MM.1S (cell line): ENCODE measurements around the gene LAMC3.

Experiments
- DNase-seq: peaks from one replicate; pipeline ENCODE4 v3.0.0-alpha.2; 2015
- H2AFZ ChIP-seq: fragments of 300-600 bp; sonication (generic); 2 replicates; pipeline ENCODE4 v1.6.0; 2016; ENCODE audit warnings: antibody characterized with exemption, low read length
- H3F3A ChIP-seq: fragments of 300-600 bp; sonication (generic); 2 replicates; pipeline ENCODE4 v1.6.1; 2016; ENCODE audit warnings: mild to moderate bottlenecking, antibody characterized with exemption, low read length, moderate library complexity, mixed read lengths; ENCODE audit not compliant: insufficient read depth
- H3K27ac ChIP-seq: fragments of 300-600 bp; sonication (generic); 2 replicates; pipeline ENCODE4 v1.5.1; 2016; ENCODE audit warnings: mild to moderate bottlenecking, low read length
- H3K27me3 ChIP-seq: fragments of 300-600 bp; sonication (generic); replicated peaks from 2 replicates; pipeline ENCODE4 v1.6.0; 2016; ENCODE audit warnings: low read length; ENCODE audit not compliant: insufficient read depth
- H3K36me3 ChIP-seq: fragments of 300-600 bp; sonication (generic); replicated peaks from 2 replicates; pipeline ENCODE4 v1.6.1; 2016; ENCODE audit warnings: mild to moderate bottlenecking, low read length, mixed read lengths; ENCODE audit not compliant: insufficient read depth
- H3K4me1 ChIP-seq: fragments of 300-600 bp; sonication (generic); 2 replicates; pipeline ENCODE4 v1.6.1; 2016; ENCODE audit warnings: low read length, mixed read lengths
- H3K4me2 ChIP-seq: fragments of 300-600 bp; sonication (generic); 2 replicates; pipeline ENCODE4 v1.6.0; 2016; ENCODE audit warnings: low read depth, low read length
- H3K4me3 ChIP-seq: fragments of 300-600 bp; sonication (generic); 2 replicates; pipeline ENCODE4 v1.5.1; 2016; ENCODE audit warnings: low read length, mixed read lengths
- H3K79me2 ChIP-seq: fragments of 300-600 bp; sonication (generic); 2 replicates; pipeline ENCODE4 v1.6.1; 2016; ENCODE audit warnings: mixed run types, low read length, mixed read lengths
- H3K9ac ChIP-seq: fragments of 300-600 bp; sonication (generic); 2 replicates; pipeline ENCODE4 v1.6.1; 2016; ENCODE audit warnings: low read length, mixed read lengths
- H3K9me2 ChIP-seq: fragments of 300-600 bp; sonication (generic); replicated peaks from 2 replicates; pipeline ENCODE4 v1.6.1; 2016; ENCODE audit warnings: mild to moderate bottlenecking, low read length, mixed read lengths; ENCODE audit not compliant: insufficient read depth
- H3K9me3 ChIP-seq: fragments of 300-600 bp; sonication (generic); replicated peaks from 2 replicates; pipeline ENCODE4 v1.6.1; 2016; ENCODE audit warnings: mild to moderate bottlenecking, low read length, mixed read lengths; ENCODE audit not compliant: insufficient read depth
- H4K20me1 ChIP-seq: fragments of 300-600 bp; sonication (generic); 2 replicates; pipeline ENCODE4 v1.6.1; 2016; ENCODE audit warnings: mild to moderate bottlenecking, low read length, moderate library complexity, mixed read lengths; ENCODE audit not compliant: insufficient read depth
- CTCF ChIP-seq: fragments of 300-600 bp; sonication (generic); IDR thresholded peaks from 2 replicates; pipeline ENCODE4 v1.5.1; 2016; ENCODE audit warnings: antibody characterized with exemption, low read length, mixed read lengths
- EZH2 ChIP-seq: fragments of 300-600 bp; sonication (generic); optimal IDR thresholded peaks from 2 replicates; pipeline ENCODE3; 2017; ENCODE audit warnings: low read depth, mild to moderate bottlenecking, antibody characterized with exemption, low read length, mixed read lengths
- EZH2phosphoT487 ChIP-seq: fragments of 300-600 bp; sonication (generic); IDR thresholded peaks from 2 replicates; pipeline ENCODE4 v1.6.1; 2018; ENCODE audit warnings: antibody characterized with exemption, low read length

Gene LAMC3

DNA sequence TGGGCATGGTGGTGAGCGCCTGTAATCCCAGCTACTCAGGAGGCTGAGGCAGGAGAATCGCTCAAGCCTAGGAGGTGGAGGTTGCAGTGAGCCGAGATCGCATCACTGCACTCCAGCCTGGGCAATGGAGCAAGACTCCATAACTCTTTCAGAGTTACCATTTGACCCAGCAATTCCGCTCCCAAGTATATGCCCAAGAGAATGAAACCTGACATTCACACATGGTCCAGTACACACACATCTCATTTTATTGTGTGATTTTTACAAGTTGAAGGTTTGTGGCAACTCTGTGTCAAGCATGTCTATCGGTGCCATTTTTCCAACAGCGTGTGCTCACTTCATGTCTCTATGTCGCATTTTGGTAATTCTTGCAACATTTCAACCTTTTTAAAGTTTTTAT is 45.1 kb upstream of the LAMC3 start:
- Histone ChIP-seq H3K9me2 (no peaks in the 10 kb centered on the region), H2AFZ (no peak overlapping the region), H3F3A (no peaks in the 10 kb centered on the region), H3K4me1 (no peaks in the 10 kb centered on the region), H3K27me3 (peaks cover 96% of the 10 kb centered on the region), H3K9ac (no peak overlapping the region), H3K27ac (no peak overlapping the region), H3K4me3 (no peak overlapping the region), H3K4me2 (no peak overlapping the region), H3K79me2 (no peaks in the 10 kb centered on the region), H4K20me1 (no peaks in the 10 kb centered on the region), H3K9me3 (no peaks in the 10 kb centered on the region), H3K36me3 (no peaks in the 10 kb centered on the region)
- no peak for DNase-seq
- TF ChIP-seq CTCF (no peak), EZH2phosphoT487 (no peak)

GRCh38 chr9:130965680-130966079 is 43.3 kb upstream of the LAMC3 start:
- no peaks in the 10 kb centered on the region for H3F3A ChIP-seq
- DNase-seq: no peak
- no peaks in the 10 kb centered on the region for H4K20me1 ChIP-seq
- H3K4me1 ChIP-seq: no peaks in the 10 kb centered on the region
- H3K9me3 ChIP-seq: no peaks in the 10 kb centered on the region
- peak overlapping the region; percentile 27 for H3K4me2 ChIP-seq
- H3K9me2 ChIP-seq: no peaks in the 10 kb centered on the region
- H3K4me3 ChIP-seq: no peak overlapping the region
- H3K36me3 ChIP-seq: no peaks in the 10 kb centered on the region
- no peak overlapping the region for H3K27ac ChIP-seq
- no peak overlapping the region for H2AFZ ChIP-seq
- no peak for TF ChIP-seq CTCF
- no peak for TF ChIP-seq EZH2
- no peak for TF ChIP-seq EZH2phosphoT487
- no peak overlapping the region for H3K9ac ChIP-seq
- peaks cover 95% of the 10 kb centered on the region for H3K27me3 ChIP-seq
- no peaks in the 10 kb centered on the region for H3K79me2 ChIP-seq

GRCh38 chr9:130970052-130970451 is 38.9 kb upstream of the LAMC3 start:
- Histone ChIP-seq H3K27ac (no peak overlapping the region), H3K9me2 (no peaks in the 10 kb centered on the region), H3K4me1 (no peaks in the 10 kb centered on the region), H3K9ac (no peak overlapping the region), H2AFZ (no peak overlapping the region), H4K20me1 (no peaks in the 10 kb centered on the region), H3K27me3 (peaks cover 94% of the 10 kb centered on the region), H3K36me3 (no peaks in the 10 kb centered on the region), H3K79me2 (no peaks in the 10 kb centered on the region), H3K4me3 (no peak overlapping the region), H3K9me3 (no peaks in the 10 kb centered on the region), H3K4me2 (no peak overlapping the region), H3F3A (no peaks in the 10 kb centered on the region)
- TF ChIP-seq EZH2 (no peak), CTCF (no peak), EZH2phosphoT487 (no peak)
- DNase-seq: no peak
